ENCODE measurements around the gene MYO3B. TPM values are rescaled to one million over a fixed set of nuclear protein-coding genes. Genes with fewer than 3 reads are reported as not detected.

MYO3B gene
- total and polyA plus RNA-seq, 2 donors (not counting 3 experiments of a cell fraction or from before 2014, with no cell fraction given): 0.03 TPM; not detected in 1

- no peaks in the 10 kb centered on the region for H3K9me1 ChIP-seq (replicated peaks; ENCODE audit: control insufficient read depth, extremely low read depth, insufficient read depth, low read length)
- H3K27ac ChIP-seq (ENCODE audit: insufficient read depth, low read depth, low read length): no peak overlapping the region
- dilution Hi-C loops (cut with MboI; ENCODE audit: extremely low pct_ligation_motif_present, low sequenced_read_pairs) (no loop called here), intact Hi-C loops (cut with micrococcal nuclease) (no loop called here)
- ChIA-PET POLR2A (no interaction called here), CTCF (no interaction called here)
- H4K20me1 ChIP-seq (replicated peaks; ENCODE audit: control insufficient read depth, extremely low read depth, insufficient read depth, low read length): no peaks in the 10 kb centered on the region
- no peaks in the 10 kb centered on the region for H3K4me1 ChIP-seq (ENCODE audit: control insufficient read depth, extremely low read depth, insufficient read depth, low read length)
- H3K9me3 ChIP-seq (replicated peaks; ENCODE audit: control insufficient read depth, insufficient read depth, low read length): no peaks in the 10 kb centered on the region
- H3K79me2 ChIP-seq (ENCODE audit: control insufficient read depth, insufficient read depth, low read length): no peaks in the 10 kb centered on the region
- TF ChIP-seq FOS (IDR thresholded peaks at IDR 0.05; ENCODE audit: borderline replicate concordance, insufficient read depth, low read length): no peak
- TF ChIP-seq MYC (IDR thresholded peaks at IDR 0.05; ENCODE audit: low read depth, low read length): no peak
- TF ChIP-seq POLR2AphosphoS5 (IDR thresholded peaks at IDR 0.05; ENCODE audit: insufficient read depth, low read depth, low read length): no peak
- no peak for TF ChIP-seq CTCF (IDR thresholded peaks at IDR 0.05; ENCODE audit: extremely low read depth in 1 of 2, insufficient read depth in 1 of 2, low read depth in 1 of 2, low read length in 2 of 2)
- no peak for TF ChIP-seq GATA2 (IDR thresholded peaks at IDR 0.05; ENCODE audit: insufficient read depth, insufficient read length, low read depth, low read length)
- no peak for TF ChIP-seq EZH2 (IDR thresholded peaks at IDR 0.05; ENCODE audit: borderline replicate concordance, low read depth, low read length, severe bottlenecking)
- TF ChIP-seq JUN (IDR thresholded peaks at IDR 0.05; ENCODE audit: borderline replicate concordance, insufficient read depth, insufficient read length, low read depth): no peak
- no peak for TF ChIP-seq MAX (IDR thresholded peaks at IDR 0.05; ENCODE audit: insufficient read depth, insufficient read length)
- peaks cover 4 to 6% of the 10 kb centered on the region in 2 experiments for H3K27me3 ChIP-seq (ENCODE audit: control insufficient read depth in 2 of 2, insufficient read depth in 2 of 2, low read length in 2 of 2)
- H3K9ac ChIP-seq (replicated peaks; ENCODE audit: extremely low read depth, insufficient read depth, low read length): no peak overlapping the region
- BruUV-seq (replicated peaks): no TSS peak
- H3K4me3 ChIP-seq (replicated peaks in 1 of 3; ENCODE audit: insufficient read depth in 1 of 3, low read depth in 1 of 3, low read length in 3 of 3): no peak overlapping the region
- no peak overlapping the region for H3K4me2 ChIP-seq (ENCODE audit: insufficient read depth, low read length)
- FAIRE-seq (no peak), DNase-seq (ENCODE audit: low read depth, low spot score) (no peak)
- H3K36me3 ChIP-seq (ENCODE audit: control insufficient read depth in 2 of 2, extremely low read depth in 1 of 2, insufficient read depth in 2 of 2, low read length in 2 of 2): no peaks in the 10 kb centered on the region
- no peak overlapping the region for H2AFZ ChIP-seq (ENCODE audit: low read depth, low read length)
Measured at GRCh38 chr2:170262343-170262742, 84.4 kb downstream of the MYO3B start.
